Activated T-cell treated with anti-CD3 and anti-CD28 coated beads, Interleukin-2, amount 50 U/mL, for 72 hours (primary cell): ENCODE data around the gene RTL10. TPM values are rescaled to one million over a fixed set of nuclear protein-coding genes. Genes with fewer than 3 reads are reported as not detected.

Experiments
- ATAC-seq, 2 donors: fragments of 150-1000 bp; cut with Tn5 transposase; replicated peaks in 1 of 2; 2 replicates each; pipeline ENCODE4 v1.10.0; 2021; ENCODE audit warnings: moderate library complexity in 2 of 2, mild to moderate bottlenecking in 1 of 2
- DNase-seq, 2 donors: peaks; one replicate each; pipeline ENCODE4 v3.0.0; 2021 to 2022; ENCODE audit warnings: mixed read lengths in 1 of 2
- H3K27ac Mint-ChIP-seq: one replicate; pipeline ENCODE4 v1.8.0; 2022; ENCODE audit warnings: mild to moderate bottlenecking, moderate library complexity, mixed read lengths
- H3K27me3 Mint-ChIP-seq: one replicate; pipeline ENCODE4 v1.8.0; 2022; ENCODE audit warnings: low read depth, mixed read lengths
- H3K36me3 Mint-ChIP-seq, 2 donors: one replicate each; pipeline ENCODE4 v1.8.0; 2022; ENCODE audit warnings: mixed read lengths in 2 of 2, mild to moderate bottlenecking in 1 of 2; ENCODE audit not compliant: insufficient read depth in 2 of 2
- H3K4me1 Mint-ChIP-seq: one replicate; pipeline ENCODE4 v1.8.0; 2022; ENCODE audit warnings: low read depth, mixed read lengths
- H3K4me3 Mint-ChIP-seq, 2 donors: one replicate each; pipeline ENCODE4 v1.8.0; 2022; ENCODE audit warnings: mild to moderate bottlenecking in 2 of 2, mixed read lengths in 2 of 2, moderate library complexity in 2 of 2
- H3K9me3 Mint-ChIP-seq, 2 donors: one replicate each; pipeline ENCODE4 v1.8.0; 2022; ENCODE audit warnings: mixed read lengths in 2 of 2
- total RNA-seq, 2 donors: library from RNA; stranded (reverse); gene quantifications; one replicate each; pipeline ENCODE4 v1.2.3, GENCODE V29; 2022

RTL10 gene
- total RNA-seq, 2 donors from 2014 or later, result 15.0 to 16.3 TPM

DNA sequence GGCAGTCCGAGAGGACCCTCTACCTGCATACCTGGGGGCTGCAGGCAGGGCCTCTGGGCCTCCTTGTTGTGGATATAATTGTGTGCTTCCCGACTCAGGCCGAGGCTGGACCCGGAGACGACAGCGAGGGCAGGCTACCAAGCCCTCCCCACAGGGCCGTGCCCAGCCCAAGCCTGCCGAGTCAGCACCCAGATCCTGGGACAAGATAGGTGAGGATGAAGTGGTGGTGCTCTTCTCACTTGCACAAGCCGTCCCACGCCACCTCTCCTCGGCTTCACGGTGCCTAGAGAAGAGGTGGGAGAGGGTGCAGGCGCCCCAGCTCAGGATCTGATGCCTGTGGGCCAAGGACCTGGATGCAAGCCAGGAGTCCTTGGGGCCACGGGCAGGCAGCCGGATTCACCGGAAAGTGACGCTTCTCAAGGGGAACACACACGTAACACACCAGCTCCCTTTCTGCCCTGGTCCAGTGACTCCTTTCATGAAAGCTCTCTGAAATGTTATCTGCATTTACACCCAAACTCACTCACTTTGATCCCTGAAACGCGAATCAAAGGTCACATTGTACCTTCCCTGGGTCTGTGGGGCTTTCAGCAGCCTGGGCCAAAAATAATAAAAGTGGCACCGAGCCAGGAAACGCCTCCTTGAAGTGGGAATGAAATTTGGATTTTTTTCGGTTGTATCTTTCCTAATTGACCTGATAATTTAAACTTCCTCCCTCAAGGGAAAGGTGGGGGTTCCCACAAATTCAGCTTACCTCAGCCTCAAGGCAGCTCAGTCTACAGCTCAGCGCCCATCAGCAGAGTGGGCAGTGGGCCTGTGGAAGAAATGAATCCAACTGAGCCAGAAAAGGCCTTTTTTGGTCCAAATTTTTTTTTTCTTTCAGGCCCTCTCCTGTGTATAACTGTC, 1.1 kb upstream of the RTL10 start:
- ATAC-seq (peak; percentile 42 to 44), DNase-seq (peak; percentile 59 to 77)
- Mint-ChIP-seq H3K9me3 (no peaks in the 10 kb centered on the region), H3K4me3 (peak overlapping the region; percentile 98 to 99), H3K27me3 (no peaks in the 10 kb centered on the region), H3K4me1 (peaks cover 48% of the 10 kb centered on the region), H3K27ac (peak overlapping the region; percentile 97), H3K36me3 (peaks cover 0 to 3% of the 10 kb centered on the region in 2 donors)

GRCh38 chr22:19853879-19854777, 546 bp downstream of the RTL10 start:
- Mint-ChIP-seq H3K27me3 (no peaks in the 10 kb centered on the region), H3K27ac (peak overlapping the region; percentile 94), H3K4me1 (peaks cover 65% of the 10 kb centered on the region), H3K4me3 (peak overlapping the region; percentile 98 to 99), H3K36me3 (peaks cover 0 to 3% of the 10 kb centered on the region in 2 donors), H3K9me3 (no peaks in the 10 kb centered on the region)
- ATAC-seq (peak in 1 of 2 donors; percentile 2), DNase-seq (peak; percentile 25 to 29)

DNA sequence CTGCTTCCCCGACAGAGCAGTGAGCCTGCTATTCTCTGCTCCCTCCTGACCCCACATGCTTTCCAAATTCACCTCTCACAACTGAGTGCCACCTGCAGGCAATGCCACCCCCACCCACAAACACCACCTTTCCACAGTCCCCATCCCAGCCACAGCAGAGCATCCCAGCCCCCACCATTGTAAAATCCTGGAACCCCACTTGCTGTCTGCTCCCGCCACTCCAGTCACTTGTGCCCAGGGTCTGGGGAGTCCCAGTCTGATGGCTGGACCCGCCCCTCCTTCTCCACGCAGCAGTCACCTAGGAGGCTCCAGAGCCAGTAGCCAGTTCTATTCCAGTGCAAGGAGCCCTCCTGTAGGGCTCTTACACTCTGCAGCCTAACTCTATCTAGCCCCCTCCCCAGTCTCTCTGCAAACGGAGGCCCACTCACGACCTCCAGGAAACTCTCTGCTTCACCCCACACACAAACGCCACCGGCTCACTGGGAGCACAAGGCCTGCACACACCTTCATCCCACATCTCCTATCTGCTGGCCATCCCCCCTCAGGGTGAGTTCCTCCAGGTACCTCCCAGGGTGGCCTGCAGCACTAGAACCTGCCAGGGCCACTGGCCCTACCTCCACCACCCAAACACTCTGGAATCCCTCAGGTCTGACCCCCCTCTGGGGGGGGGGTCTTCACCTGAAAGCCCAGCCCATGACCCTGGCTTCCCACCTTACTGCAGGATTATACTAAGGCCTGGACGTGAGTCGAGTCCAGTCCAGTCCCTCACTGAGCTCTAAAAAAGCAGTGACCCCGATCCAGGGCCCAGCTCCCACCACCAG, 1.4 kb downstream of the RTL10 start:
- no peak for DNase-seq
- no peaks in the 10 kb centered on the region for H3K9me3 Mint-ChIP-seq
- peak overlapping the region; percentile 98 to 99 for H3K4me3 Mint-ChIP-seq
- peaks cover 71% of the 10 kb centered on the region for H3K4me1 Mint-ChIP-seq
- H3K27ac Mint-ChIP-seq, result peak overlapping the region; percentile 94
- H3K27me3 Mint-ChIP-seq, result no peaks in the 10 kb centered on the region
- peaks cover 0 to 3% of the 10 kb centered on the region in 2 donors for H3K36me3 Mint-ChIP-seq
- ATAC-seq, result no peak

DNA sequence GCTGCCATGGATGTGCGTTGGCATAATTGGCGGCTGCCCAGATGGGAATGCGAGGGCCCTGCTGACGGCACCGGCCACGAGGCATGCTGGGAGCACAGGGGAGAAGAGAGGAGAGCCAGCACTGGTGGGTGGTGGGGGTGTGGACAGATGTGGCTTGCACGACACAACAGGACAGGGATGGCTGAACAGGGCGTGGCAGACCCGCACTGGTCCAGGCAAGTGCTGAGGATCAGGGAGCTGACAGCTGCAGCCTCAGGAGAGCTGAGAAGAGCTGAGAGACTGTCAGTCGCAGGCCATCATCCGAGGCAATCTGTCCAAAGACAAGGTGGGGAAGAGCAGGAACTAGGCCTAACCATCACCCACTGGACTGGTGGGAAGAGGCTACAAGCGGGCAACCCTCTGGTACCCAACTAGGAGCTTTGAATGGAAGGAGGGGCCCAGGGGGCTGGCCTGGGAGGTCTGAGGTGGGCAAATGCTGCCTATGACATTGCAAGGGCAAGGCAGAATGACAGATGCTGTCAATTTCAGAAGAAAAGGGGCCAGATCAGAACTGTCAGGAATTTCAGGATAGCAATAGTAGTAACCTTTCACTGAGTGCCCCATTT, 2.4 kb downstream of the RTL10 start:
- ATAC-seq (no peak), DNase-seq (no peak)
- H3K9me3 Mint-ChIP-seq, result no peaks in the 10 kb centered on the region
- peak overlapping the region; percentile 98 to 99 for H3K4me3 Mint-ChIP-seq
- no peaks in the 10 kb centered on the region for H3K27me3 Mint-ChIP-seq
- no peak overlapping the region for H3K27ac Mint-ChIP-seq
- H3K4me1 Mint-ChIP-seq, result peaks cover 63% of the 10 kb centered on the region
- peaks cover 0 to 9% of the 10 kb centered on the region in 2 donors for H3K36me3 Mint-ChIP-seq

DNA sequence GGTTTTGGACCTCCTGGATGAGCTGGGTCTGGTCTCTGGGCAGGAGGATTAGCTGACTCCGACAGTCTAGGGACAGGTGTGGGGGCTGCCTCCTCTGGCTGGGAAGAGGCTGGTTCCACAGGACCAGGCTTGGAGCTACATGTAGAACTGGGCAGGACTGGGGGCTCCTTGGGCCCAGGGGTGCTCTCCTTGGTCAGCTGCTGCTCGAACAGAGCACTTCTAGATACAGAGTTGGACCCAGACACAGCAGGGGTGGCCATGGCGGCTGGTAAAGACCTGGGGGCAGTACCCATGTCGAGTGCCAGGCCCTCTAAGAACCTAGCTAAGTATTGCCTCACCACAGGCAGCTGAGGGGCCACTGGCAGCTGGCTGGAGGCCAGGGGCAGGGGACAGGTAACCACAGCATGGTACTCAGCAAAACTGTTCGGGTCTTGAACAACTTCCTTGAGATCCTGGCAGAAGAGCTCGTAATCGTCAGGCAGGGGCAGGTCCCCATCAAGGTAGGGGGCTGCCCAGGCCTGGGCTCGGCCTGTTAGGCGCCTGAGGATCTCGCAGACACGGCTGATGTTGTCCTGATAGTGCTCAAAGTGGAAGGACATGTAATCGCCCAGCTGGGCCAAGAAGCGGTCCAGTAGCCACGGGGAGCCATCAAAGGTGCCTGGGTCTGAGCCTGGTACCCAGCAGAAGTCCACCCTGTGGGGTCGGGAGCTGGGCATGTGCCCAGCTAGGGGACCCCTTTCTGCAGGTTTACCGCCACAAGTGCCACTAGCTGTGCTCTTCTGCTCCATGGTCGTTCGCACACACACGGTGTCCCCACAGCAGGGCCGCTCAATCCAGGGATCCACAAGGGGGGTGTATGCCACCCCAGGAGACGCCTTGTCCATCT, 3.1 kb downstream of the RTL10 start:
- no peak for ATAC-seq
- Mint-ChIP-seq H3K36me3 (peaks cover 0 to 9% of the 10 kb centered on the region in 2 donors), H3K9me3 (no peaks in the 10 kb centered on the region), H3K4me1 (peaks cover 55% of the 10 kb centered on the region), H3K27me3 (no peaks in the 10 kb centered on the region), H3K27ac (no peak overlapping the region), H3K4me3 (peak overlapping the region; percentile 98 to 99)
- no peak for DNase-seq

DNA sequence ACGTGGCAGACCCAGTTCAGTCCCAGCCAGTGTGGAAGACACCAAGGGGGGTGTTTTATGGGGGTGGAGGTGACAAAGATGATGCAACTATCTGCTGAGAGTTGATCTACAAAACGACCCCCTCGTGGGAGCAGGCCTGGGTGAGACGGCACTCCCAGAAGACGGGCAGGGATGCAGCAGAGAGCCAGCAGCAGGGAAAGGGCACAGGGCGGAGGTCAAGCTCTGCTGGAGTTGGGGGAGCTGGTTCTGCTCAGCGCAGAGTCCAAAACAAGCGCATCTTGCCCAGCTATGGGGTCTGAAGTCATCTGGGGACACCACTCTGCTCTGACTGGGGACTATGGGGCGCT, 3.9 kb downstream of the RTL10 start:
- DNase-seq, result no peak

GRCh38 chr22:19849835-19850762, 4.6 kb downstream of the RTL10 start:
- ATAC-seq, result no peak

More for the DNA sequence above, 3.9 kb downstream of the RTL10 start:
- Mint-ChIP-seq H3K4me1 (peaks cover 48% of the 10 kb centered on the region), H3K27me3 (no peaks in the 10 kb centered on the region), H3K36me3 (peaks cover 0 to 9% of the 10 kb centered on the region in 2 donors), H3K27ac (no peak overlapping the region), H3K9me3 (no peaks in the 10 kb centered on the region), H3K4me3 (no peak overlapping the region)
- ATAC-seq, result no peak

DNA sequence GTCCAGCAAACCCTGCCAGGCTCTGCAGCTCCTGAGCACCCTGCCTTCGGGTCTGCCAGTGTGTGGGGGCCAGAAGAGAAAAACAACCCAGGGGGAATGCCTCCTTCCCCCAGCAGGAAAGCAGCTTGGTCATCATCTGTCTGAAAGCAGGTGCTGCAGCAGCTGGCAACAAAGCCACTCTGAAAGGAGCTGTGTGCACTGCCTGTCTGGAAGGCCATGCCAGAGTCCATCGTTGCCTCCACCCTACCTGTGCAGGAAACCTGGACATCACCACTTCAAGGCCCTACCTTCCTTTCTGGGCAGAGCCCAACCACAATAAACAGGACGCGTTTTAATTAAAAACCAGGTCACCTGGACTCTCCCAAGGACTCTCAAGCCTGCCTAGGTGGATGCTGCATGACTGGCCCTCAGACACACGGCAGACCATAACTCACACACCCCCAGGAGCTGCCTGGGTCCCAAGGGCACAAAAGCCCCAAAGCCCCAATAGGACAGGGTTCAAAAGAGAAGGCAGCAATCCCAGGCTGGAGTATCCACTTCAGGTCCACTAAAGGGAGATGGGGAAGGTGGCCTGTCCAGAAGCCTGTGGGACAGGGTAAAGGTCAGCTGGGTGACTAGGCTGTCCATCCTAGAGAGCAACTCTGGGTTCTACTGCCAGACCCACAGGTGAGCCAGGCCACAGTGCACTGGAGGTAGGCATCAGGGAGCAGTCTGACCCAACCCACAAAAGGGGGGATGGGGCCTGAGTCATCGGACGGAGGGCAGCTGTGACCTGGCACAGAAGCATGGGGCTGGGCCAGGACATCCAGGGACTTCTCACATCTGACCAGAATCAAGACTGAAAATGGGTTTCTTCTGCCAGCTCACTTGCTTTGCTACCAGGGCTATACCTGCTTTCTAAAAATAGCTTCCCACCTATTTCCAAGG, 6.1 kb downstream of the RTL10 start:
- ATAC-seq, result no peak
- Mint-ChIP-seq H3K27ac (no peak overlapping the region), H3K4me1 (peaks cover 59% of the 10 kb centered on the region)

More at GRCh38 chr22:19849835-19850762, 4.6 kb downstream of the RTL10 start:
- H3K4me1 Mint-ChIP-seq, result peaks cover 53% of the 10 kb centered on the region
- H3K36me3 Mint-ChIP-seq, result peaks cover 0 to 9% of the 10 kb centered on the region in 2 donors
- H3K9me3 Mint-ChIP-seq, result no peaks in the 10 kb centered on the region
- DNase-seq, result no peak
- H3K27me3 Mint-ChIP-seq, result no peaks in the 10 kb centered on the region
- H3K4me3 Mint-ChIP-seq, result no peak overlapping the region
- no peak overlapping the region for H3K27ac Mint-ChIP-seq

DNA sequence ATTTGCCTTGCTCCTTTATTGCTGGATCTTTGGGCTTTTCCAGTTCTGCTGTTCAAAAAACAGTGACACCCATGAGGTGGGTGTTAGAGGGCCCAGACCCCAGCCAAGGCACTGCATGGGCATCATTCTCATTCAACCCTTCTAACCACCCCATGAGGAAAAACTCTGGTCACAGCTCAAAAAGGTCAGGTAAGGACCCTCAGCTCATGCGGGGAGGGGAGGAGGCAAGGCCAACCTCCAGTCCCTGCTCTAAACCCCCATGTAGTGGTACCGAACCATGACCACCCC, 7.4 kb downstream of the RTL10 start:
- no peak overlapping the region for H3K27ac Mint-ChIP-seq
- no peaks in the 10 kb centered on the region for H3K27me3 Mint-ChIP-seq
- H3K36me3 Mint-ChIP-seq, result peaks cover 0 to 6% of the 10 kb centered on the region in 2 donors
- peaks cover 47% of the 10 kb centered on the region for H3K4me1 Mint-ChIP-seq
- no peaks in the 10 kb centered on the region for H3K9me3 Mint-ChIP-seq
- no peak overlapping the region for H3K4me3 Mint-ChIP-seq
- DNase-seq (no peak), ATAC-seq (no peak)

More for the DNA sequence above, 6.1 kb downstream of the RTL10 start:
- Mint-ChIP-seq H3K36me3 (peaks cover 0 to 6% of the 10 kb centered on the region in 2 donors), H3K4me3 (no peak overlapping the region), H3K9me3 (no peaks in the 10 kb centered on the region), H3K27me3 (no peaks in the 10 kb centered on the region)
- no peak for DNase-seq

DNA sequence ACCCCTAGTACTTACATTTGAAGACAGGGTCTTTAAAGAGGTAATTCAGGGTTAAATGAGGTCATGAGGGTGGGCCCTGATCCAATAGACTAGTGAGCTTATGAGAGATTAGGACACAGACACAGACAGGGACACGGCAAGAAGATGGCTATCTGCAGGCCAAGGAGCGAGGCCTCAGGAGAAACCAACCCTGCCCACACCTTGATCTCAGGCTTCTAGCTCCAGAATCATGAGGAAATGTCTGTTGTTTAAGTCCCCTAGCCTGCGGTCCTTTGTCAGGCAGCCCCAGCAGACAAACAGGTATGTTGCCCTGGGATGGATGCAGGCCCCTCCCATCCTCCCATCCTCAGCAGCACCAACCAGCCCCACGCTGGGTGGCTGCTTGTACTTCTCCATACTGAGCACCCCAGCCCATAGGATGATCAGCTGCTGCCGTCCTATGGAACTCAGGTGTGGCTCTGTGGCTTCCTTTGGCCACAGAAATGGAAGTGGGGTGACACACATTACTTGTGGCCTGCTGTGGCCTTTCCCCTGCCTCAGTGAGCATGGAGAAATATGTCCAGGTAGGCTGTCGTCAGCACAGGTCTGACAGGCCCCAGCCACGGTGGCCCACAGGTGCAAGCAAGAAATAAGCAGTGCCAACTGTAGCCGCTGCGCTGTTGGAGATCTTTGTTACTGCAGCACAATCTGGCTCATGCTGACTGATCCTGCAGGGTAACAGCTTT, 7.9 kb downstream of the RTL10 start:
- ATAC-seq, result no peak
- H3K4me1 Mint-ChIP-seq, result peaks cover 42% of the 10 kb centered on the region
- no peaks in the 10 kb centered on the region for H3K27me3 Mint-ChIP-seq
- H3K4me3 Mint-ChIP-seq, result no peak overlapping the region
- peaks cover 0 to 6% of the 10 kb centered on the region in 2 donors for H3K36me3 Mint-ChIP-seq
- no peaks in the 10 kb centered on the region for H3K9me3 Mint-ChIP-seq
- H3K27ac Mint-ChIP-seq, result no peak overlapping the region
- no peak for DNase-seq
